AG10803 (cell line): ENCODE data around the gene KBTBD4.
"Not testable (repeated sequence)": the region's sequence is repeated elsewhere in the genome, so short reads cannot be mapped to it uniquely, and the experiment has no call there.

ENCODE experiments used
- DNase-seq: peaks from one replicate; pipeline ENCODE4 v3.0.0; 2010; ENCODE audit warnings: low read depth
- H3K4me3 ChIP-seq: 2 replicates; pipeline ENCODE4 v1.5.1; 2011; ENCODE audit warnings: mild to moderate bottlenecking, low read length, control low read depth
- TF ChIP-seq, protein P1 (sequence below): conservative IDR thresholded peaks from 2 replicates; pipeline ENCODE4 v1.5.1; 2011; ENCODE audit warnings: mild to moderate bottlenecking, low read length, control low read depth, inconsistent platforms

Gene KBTBD4

GRCh38 chr11:47570651-47571356 lies 8.0 kb downstream of the KBTBD4 start:
- no peak overlapping the region for H3K4me3 ChIP-seq
- DNase-seq, result no peak
- TF ChIP-seq, protein P1, sequence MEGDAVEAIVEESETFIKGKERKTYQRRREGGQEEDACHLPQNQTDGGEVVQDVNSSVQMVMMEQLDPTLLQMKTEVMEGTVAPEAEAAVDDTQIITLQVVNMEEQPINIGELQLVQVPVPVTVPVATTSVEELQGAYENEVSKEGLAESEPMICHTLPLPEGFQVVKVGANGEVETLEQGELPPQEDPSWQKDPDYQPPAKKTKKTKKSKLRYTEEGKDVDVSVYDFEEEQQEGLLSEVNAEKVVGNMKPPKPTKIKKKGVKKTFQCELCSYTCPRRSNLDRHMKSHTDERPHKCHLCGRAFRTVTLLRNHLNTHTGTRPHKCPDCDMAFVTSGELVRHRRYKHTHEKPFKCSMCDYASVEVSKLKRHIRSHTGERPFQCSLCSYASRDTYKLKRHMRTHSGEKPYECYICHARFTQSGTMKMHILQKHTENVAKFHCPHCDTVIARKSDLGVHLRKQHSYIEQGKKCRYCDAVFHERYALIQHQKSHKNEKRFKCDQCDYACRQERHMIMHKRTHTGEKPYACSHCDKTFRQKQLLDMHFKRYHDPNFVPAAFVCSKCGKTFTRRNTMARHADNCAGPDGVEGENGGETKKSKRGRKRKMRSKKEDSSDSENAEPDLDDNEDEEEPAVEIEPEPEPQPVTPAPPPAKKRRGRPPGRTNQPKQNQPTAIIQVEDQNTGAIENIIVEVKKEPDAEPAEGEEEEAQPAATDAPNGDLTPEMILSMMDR, result no peak

DNA sequence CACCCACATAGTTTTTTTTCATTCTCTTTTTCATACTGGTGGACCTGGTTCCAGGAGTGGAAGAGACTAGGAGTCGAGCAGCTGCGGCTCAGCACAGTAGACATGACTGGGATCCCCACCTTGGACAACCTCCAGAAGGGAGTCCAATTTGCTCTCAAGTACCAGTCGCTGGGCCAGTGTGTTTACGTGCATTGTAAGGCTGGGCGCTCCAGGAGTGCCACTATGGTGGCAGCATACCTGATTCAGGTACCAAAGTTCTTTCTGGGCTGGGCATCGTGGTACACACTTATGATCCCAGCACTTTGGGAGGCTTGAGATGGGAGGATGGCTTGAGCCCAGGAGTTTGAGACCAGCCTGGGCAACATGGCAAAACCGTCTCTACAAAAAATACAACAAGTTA lies 9.1 kb downstream of the KBTBD4 start:
- DNase-seq, result no peak
- TF ChIP-seq, protein P1, result no peak
- H3K4me3 ChIP-seq, result no peak overlapping the region

DNA sequence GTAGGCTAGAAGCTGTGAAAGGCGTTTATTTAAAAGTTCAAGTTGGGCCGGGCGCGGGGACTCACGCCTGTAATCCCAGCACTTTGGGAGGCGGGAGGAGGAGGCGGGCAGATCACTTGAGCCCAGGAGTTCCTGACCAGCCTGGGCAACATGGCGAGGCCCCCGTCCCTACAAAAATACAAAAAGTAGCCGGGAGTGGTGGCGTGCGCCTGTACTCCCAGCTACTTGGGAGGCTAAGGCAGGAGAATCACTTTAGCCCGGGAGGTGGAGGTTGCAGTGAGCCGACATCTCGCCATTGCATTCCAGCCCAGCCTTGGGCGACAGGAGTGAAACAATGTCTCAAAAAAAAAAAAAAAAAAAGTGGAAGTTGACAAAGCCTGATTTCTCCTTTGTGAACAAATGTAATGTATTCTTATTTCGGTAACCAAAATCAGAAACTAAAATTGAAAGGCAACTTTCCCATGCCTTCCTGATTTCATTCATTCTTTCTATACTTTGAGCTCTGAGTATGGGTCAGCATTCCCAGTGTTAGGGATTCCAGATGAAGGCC lies 12.5 kb downstream of the KBTBD4 start:
- DNase-seq, result no peak
- TF ChIP-seq, protein P1, result no peak
- H3K4me3 ChIP-seq, result peak overlapping the region; percentile 84

- TF ChIP-seq, protein P1, result no peak
- DNase-seq, result peak; percentile 69
- peak within 1 kb of the TSS; percentile 84 for H3K4me3 ChIP-seq
These were observed 13.2 kb downstream of the KBTBD4 start, which contains the start of gene PTPMT1 for GRCh38 chr11:47565340-47566148. Gene PTPMT1, plus strand, starts transcription at chr11:47565599. Its CDS starts 24 bp downstream, at chr11:47565623.

DNA sequence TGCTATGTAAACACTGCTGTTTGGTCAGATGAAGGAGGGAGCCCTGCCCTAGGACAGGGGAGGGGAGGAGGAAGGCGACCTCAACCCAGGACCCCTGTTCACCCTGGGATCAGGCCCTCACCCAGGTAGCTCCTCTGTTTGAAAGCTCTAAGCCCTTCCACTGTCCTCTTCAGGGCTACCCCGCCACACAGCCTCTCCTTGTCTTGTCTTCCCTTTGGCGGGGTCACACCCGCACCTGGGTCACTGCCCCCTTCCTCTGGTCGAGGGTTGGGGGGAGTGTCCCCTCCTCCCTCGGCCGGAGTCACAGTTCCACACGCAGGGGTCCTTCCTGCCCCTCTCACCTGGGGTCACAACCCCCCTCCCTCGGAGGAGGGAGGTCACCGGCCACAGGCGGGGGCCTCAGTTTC lies 13.8 kb downstream of the KBTBD4 start:
- H3K4me3 ChIP-seq, result peak overlapping the region; percentile 84
- DNase-seq, result no peak
- TF ChIP-seq, protein P1, result no peak

DNA sequence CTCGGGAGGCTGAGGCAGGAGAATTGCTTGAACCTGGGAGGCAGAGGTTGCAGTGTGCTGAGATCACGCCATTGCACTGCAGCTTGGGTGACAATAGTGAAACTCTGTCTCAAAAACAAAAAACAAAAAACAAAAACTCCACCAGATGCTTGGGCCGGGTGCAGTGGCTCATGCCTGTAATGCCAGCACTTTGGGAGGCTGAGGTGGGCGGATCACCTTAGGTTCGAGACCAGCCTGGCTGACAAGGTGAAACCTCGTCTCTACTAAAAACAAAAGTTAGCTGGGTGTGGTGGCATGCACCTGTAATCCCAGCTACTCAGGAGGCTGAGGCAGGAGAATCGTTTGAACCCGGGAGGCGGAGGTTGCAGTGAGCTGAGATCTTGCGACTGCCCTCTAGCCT lies 14.4 kb downstream of the KBTBD4 start:
- not testable (repeated sequence) for DNase-seq
- H3K4me3 ChIP-seq, result peak overlapping the region; percentile 84

DNA sequence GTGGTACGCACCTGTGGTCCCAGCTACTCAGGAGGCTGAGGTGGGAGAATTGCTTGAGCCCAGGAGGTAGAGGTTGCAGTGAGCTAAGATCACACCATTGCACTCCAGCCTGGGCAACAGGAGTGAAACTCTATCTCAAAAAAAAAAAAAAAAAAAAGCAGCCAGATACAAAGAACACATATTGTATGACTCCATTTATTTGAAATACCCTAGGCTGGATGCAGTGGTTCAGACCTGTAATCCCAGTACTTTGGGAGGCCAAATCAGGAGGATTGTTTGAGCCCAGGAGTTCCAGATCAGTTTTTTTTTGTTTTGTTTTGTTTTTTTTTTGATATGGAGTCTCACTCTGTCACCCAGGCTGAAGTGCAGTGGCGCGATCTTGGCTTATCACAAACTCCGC lies 16.4 kb downstream of the KBTBD4 start:
- DNase-seq, H3K4me3 ChIP-seq: not testable (repeated sequence)

GRCh38 chr11:47560426-47560825 lies 18.3 kb downstream of the KBTBD4 start:
- DNase-seq, result peak; percentile 36
- TF ChIP-seq, protein P1, result no peak
- no peak overlapping the region for H3K4me3 ChIP-seq
